GM19351 (cell line): Measurements from ENCODE around the gene GLDC.
"Not testable (repeated sequence)": the region's sequence is repeated elsewhere in the genome, so short reads cannot be mapped to it uniquely, and the experiment has no call there.

ENCODE experiments used
- ATAC-seq: cut with Tn5 transposase; IDR thresholded peaks from one replicate; pipeline ENCODE4 v1.9.1; 2021; ENCODE audit warnings: mild to moderate bottlenecking, moderate library complexity; ENCODE audit not compliant: unreplicated experiment

The GLDC gene

GRCh38 chr9:6625363-6625762 lies 20.2 kb downstream of the GLDC start:
- no peak for ATAC-seq

GRCh38 chr9:6622784-6623183 lies 22.7 kb downstream of the GLDC start:
- not testable (repeated sequence) for ATAC-seq

DNA sequence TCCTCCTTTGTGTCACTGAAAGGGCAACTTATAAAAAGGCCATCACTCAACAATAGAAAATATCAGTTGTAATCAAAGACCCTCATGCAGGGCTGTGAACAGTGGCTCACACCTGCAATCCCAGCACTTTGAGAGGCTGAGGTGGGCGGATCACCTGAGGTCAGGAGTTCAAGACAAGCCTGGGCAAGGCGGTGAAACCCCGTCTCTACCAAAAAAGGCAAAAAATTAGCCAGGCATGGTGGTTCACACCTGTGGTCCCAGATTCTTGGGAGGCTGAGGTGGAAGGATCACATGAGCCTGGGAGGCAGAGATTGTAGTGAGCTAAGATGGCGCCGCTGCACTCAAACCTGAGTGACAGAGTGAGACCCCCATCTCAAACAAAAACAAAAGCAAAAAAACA lies 24.7 kb downstream of the GLDC start:
- ATAC-seq, result no peak

DNA sequence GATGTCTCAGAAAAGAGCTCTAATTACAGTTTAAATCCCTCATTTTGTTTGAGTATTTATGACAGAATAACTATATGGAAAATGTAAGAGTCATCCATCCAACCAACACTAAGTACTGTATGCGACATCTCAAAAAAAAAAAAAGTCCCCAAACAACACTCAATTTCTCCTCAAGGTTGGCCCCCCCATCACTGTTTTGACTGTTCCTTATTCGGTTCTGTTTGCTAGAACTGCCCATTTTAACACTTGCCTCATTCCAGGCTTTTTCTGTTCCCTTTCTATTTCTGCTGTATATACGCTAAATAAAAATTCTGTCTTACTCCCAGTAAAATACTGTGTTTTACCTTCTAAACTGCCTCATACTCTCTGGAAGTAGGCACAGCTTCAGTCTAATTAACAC lies 25.2 kb downstream of the GLDC start:
- no peak for ATAC-seq

DNA sequence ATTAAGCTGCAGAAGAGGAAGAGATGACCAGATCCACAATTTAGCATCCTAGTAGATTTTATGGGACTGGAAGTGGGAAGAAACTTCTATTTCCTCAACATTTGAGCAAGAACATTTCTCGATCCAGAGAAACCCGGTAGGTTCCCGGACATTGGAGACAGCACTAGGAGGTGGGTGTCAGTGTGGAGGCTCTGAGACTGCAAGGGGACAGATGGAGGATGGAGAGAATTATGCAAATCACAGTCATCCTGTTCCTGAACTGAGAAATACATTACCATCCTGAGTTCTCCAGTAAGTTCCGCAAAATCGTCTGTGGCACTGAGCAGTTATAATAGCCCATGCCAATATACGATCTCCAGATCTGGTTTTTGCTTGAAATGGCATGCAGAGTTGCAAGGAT lies 25.6 kb downstream of the GLDC start:
- ATAC-seq, result no peak

DNA sequence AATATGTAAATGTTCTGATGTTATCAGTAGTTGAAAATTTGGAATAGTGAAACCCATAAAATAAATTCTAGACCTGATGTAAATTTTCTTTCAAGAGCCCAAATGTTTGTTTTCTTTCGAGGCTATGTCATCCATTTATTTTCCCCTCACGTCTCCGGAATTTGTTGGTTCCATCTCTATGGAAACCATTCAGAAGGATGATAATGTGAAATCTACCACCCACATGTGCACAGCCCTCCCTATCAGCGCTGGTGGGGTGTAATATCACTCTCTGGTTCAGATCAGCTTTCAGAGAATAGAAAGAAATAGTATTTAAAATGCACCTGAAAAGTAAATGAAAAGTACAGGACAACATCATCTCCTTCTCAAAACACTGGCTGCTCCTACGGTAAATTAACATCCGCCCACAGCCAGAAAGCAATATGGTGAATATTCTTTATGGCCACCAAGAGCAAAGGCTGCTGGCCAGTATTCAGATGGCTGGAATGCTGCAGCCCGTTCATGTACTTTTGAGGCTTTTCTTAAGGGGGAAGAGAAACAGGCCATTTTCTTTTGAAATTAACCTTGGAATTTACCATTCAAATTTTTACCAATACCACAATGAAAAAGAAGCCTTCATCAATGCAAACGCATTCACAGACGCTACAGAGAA lies 28.5 kb downstream of the GLDC start:
- ATAC-seq, result no peak

DNA sequence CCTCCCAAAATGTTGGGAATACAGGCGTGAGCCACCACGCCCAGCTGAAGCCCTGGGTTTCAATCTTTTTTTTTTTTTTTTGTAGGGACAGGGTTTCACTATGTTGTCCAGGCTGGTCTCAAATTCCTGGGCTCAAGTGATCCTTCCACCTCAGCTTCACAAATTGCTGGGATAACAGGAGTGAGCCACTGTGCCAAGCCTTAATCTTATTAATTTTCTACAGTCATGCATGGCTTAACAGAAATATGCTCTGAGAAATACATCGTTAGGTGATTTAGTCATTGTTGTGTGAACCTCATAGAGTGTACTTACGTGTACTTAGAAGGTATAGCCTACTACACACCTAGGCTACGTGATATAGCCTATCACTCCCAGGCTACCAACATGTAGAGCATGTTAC lies 31.0 kb downstream of the GLDC start:
- ATAC-seq, result no peak

- no peak for ATAC-seq
Measured at GRCh38 chr9:6611865-6612264, 33.7 kb downstream of the GLDC start.

- no peak for ATAC-seq
Measured at GRCh38 chr9:6610073-6610472, 35.5 kb downstream of the GLDC start.

DNA sequence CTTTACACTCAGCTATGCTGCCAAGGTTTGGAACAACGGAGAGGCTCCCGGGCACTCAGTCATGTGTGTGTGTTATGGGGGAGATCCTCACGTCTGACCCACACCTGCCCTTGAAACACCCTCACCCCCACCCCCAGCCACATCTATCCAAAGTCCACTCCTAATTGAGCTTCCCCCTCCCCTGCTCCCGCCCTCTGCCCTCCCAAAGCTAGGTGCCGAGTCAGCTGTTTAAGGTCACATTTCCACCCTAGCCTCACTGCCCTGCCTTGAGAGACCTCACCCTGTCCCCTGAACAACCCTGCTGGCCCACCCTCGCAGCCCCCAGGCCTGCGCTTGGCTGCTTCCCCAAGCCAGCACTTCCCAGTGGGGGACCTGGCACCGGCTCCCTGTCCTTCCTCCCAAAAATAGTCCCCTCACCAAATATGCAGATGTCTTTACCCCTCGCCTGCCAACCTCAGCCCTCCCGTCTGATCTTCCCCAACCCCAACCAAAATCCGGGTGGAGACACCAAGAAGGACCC lies 36.0 kb downstream of the GLDC start:
- ATAC-seq, result no peak

DNA sequence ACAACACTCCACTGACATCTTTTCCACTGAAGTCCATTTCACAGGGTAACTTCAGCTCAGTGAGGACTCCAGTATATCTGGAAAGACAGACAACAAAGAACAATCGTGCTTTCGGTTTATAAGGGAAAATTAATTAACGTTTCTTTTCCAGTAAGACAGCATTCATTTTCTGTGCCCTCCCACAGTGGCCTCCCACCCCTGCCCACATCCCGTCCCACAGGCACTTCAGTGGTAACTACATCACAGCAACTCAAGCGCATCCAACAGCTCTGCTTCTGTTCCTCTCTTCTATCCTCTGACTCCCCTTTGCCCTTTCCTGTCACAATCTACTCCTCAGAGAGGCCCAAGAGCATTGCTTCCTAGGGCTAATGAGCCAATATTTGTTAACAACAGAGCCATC lies 40.3 kb downstream of the GLDC start:
- peak; percentile 89 for ATAC-seq

DNA sequence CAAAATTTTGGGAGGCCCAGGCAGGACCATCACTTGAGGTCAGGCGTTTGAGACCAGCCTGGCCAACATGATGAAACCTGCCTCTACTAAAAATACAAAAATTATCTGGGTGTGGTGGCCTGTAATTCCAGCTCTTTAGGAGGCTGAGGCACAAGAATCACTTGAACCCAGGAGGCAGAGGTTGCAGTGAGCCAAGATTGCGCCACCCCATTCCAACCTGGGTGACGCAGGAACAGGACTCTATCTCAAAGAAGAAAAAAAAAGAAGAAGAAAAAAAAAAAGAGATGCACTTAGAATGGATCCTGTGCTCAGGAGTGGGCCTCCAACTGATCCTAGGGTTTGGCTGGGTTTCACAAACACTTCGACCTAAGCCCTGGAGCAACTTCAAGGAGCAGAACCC lies 45.1 kb downstream of the GLDC start:
- ATAC-seq, result no peak

- ATAC-seq, result no peak
Measured at GRCh38 chr9:6600006-6600405, 45.5 kb downstream of the GLDC start.

DNA sequence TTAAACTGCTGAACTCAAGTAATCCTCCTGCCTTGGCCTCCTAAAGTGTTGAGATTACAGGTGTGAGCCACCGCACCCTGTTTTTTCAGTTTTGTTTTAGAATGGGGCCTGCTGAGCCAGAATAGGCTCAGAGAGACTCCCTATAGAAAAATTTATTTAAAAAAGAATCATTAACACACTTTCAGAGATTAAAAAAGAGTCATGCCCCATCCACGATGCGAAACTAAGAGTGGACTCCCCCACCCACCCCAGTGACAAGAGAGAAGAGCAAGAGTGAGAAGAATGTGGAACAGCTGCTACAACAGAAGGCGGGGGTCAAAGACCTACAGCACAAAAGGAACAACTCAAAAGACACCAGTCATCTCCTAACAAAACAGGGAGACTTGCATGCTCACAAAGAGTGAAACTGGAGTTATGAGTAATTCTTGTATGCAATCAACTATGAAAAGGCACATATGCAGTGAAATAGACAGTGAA lies 47.2 kb downstream of the GLDC start:
- ATAC-seq, result peak; percentile 97

DNA sequence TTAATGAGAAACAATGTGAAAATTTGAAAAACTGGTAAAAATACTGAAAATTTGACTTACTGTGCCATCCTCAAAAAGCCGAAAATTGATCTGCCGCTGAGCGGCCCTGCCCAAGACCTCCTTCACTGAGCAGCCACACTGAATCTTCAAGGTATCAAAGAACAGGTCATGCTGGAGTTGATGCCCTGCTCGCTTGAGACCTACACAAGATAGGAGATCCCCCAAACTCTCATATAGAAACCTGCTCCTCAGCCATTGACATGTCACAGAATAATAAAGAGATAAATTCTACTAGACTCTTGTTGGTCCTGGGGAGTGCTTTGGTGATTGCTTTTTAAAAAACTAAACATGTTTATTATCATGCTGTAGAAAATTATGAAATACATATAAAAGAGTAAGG lies 52.7 kb downstream of the GLDC start:
- no peak for ATAC-seq

DNA sequence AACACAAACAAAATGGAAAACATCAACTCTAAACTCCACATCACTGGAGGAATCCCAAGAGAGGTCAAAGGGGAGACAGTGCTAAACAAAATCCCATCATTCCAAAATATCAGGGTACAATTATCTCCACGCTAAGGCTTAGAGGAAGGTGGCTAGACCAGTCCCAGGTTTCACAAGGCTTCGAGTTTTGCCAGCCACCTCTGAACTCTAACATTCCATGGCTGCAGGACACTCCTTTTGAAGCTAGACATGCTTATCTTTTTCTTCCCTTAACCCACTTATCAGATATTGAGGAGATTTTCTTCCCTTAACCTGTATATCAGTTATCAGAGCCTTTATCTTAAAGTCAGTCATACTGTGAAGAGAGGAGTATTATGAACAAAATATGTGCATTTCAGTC lies 53.3 kb downstream of the GLDC start:
- ATAC-seq, result no peak

DNA sequence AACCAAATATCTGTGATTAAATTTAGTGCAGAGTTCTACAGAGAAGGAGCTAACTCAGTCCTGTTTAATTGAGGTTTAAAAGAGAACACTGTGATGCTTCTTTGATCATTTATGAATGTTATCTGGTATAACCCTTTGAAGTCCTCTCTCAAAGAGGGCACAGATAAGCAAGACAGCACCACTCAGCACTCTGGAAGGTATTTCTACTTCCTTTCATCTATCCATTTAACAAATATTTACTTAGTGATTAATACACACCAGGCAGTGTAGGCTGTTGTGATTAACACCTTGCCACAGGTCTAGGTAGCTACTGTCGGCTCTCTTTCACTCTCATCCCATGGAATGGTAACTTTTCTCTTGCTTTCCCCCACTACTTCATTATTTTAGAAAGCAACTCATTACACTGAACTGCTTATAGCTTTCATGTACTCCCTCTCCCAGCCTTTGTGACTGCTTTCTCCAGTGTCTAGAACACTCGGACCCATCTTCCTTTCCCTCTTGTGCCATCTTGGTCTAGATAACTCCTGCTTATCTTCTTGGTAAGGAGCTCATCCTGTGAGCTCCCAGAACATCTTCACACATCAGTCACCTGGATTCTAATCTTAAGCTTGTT lies 54.7 kb downstream of the GLDC start:
- no peak for ATAC-seq

DNA sequence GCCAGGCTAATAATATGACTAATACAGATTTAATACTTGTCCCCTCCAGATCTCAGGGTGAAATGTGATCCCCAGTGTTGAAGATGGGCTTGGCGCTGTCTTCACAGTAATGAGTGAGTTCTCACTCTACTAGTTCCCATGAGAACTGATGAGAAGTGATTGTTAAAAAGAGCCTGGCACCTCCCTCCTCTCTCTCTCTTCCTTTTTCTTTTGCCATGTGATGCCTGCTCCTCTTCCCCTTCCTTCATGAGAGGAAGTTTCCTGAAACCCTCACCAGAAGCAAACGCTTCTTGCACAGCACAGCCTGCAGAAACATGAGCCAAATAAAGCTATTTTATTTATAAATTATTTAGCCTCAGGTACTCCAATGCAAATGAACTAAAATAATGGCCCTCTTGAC lies 55.2 kb downstream of the GLDC start:
- ATAC-seq, result no peak

GRCh38 chr9:6584881-6585597 lies 60.5 kb downstream of the GLDC start:
- ATAC-seq, result no peak

- ATAC-seq, result no peak
Measured at GRCh38 chr9:6581253-6581652, 64.3 kb downstream of the GLDC start.

GRCh38 chr9:6579613-6580012 lies 65.9 kb downstream of the GLDC start:
- no peak for ATAC-seq

DNA sequence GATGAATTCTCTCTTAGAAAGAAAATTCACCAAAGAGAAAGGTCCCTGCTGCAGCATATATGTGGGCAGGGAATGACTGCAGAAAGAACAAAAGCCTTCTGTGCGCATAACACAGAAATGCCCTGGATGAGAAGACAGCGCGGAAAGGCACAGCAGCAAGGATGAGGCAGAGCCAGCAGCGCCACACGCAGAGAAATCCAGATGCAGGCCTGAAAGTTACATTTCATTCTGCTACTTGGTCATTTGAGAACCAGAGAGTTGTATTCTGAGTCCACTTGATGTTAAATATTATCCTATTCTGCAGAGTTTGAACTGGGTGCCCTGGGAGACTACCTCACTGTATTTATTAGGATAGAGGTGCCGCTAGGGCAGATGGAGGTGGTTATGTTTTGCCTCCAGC lies 68.5 kb downstream of the GLDC start:
- no peak for ATAC-seq
